ENCODE measurements around the gene CST7.

The CST7 gene

GRCh38 chr20:24950128-24950835 lies 1.2 kb downstream of the CST7 start:
- DNase-seq (ENCODE audit: low read depth in 2 of 2, low spot score in 1 of 2), result no peak

- no peak for DNase-seq (ENCODE audit: low read depth in 2 of 2, low spot score in 1 of 2)
Measured at GRCh38 chr20:24950836-24951525, 1.9 kb downstream of the CST7 start.

- DNase-seq (ENCODE audit: low read depth in 2 of 2, low spot score in 1 of 2), result no peak
Measured at GRCh38 chr20:24951536-24952083, 2.5 kb downstream of the CST7 start.

- DNase-seq (ENCODE audit: low read depth in 2 of 2, low spot score in 1 of 2), result no peak
Measured at GRCh38 chr20:24952376-24953208, 3.5 kb downstream of the CST7 start.

- no peak for DNase-seq (ENCODE audit: low read depth in 2 of 2, low spot score in 1 of 2)
Measured at GRCh38 chr20:24953209-24953575, 4.1 kb downstream of the CST7 start.

- DNase-seq (ENCODE audit: low read depth in 2 of 2, low spot score in 1 of 2), result no peak
Measured at GRCh38 chr20:24953621-24954133, 4.6 kb downstream of the CST7 start.

- no peak for DNase-seq (ENCODE audit: low read depth in 2 of 2, low spot score in 1 of 2)
Measured at GRCh38 chr20:24954151-24954550, 5.1 kb downstream of the CST7 start.

GRCh38 chr20:24954566-24954965 lies 5.5 kb downstream of the CST7 start:
- no peak for DNase-seq (ENCODE audit: low read depth in 2 of 2, low spot score in 1 of 2)

GRCh38 chr20:24955045-24955444 lies 6.0 kb downstream of the CST7 start:
- no peak for DNase-seq (ENCODE audit: low read depth in 2 of 2, low spot score in 1 of 2)

- DNase-seq (ENCODE audit: low read depth in 2 of 2, low spot score in 1 of 2), result no peak
Measured at GRCh38 chr20:24956001-24956841, 7.2 kb downstream of the CST7 start.

- no peak for DNase-seq (ENCODE audit: low read depth in 2 of 2, low spot score in 1 of 2)
Measured at GRCh38 chr20:24957326-24958016, 8.4 kb downstream of the CST7 start.

GRCh38 chr20:24958506-24959385 lies 9.7 kb downstream of the CST7 start:
- no peak for DNase-seq (ENCODE audit: low read depth in 2 of 2, low spot score in 1 of 2)

GRCh38 chr20:24959591-24960301 lies 10.7 kb downstream of the CST7 start:
- no peak for DNase-seq (ENCODE audit: low read depth in 2 of 2, low spot score in 1 of 2)

GRCh38 chr20:24960302-24960801 lies 11.3 kb downstream of the CST7 start:
- no peak for DNase-seq (ENCODE audit: low read depth in 2 of 2, low spot score in 1 of 2)

GRCh38 chr20:24960861-24961260 lies 11.8 kb downstream of the CST7 start:
- DNase-seq (ENCODE audit: low read depth in 2 of 2, low spot score in 1 of 2), result no peak

- DNase-seq (ENCODE audit: low read depth in 2 of 2, low spot score in 1 of 2), result no peak
Measured at GRCh38 chr20:24961384-24962181, 12.5 kb downstream of the CST7 start.

- no peak for DNase-seq (ENCODE audit: low read depth in 2 of 2, low spot score in 1 of 2)
Measured at GRCh38 chr20:24962182-24962492, 13.1 kb downstream of the CST7 start.

- no peak for DNase-seq (ENCODE audit: low read depth in 2 of 2, low spot score in 1 of 2)
Measured at GRCh38 chr20:24962510-24962909, 13.4 kb downstream of the CST7 start.
